ENCODE results near the gene RSPH9.

DNA sequence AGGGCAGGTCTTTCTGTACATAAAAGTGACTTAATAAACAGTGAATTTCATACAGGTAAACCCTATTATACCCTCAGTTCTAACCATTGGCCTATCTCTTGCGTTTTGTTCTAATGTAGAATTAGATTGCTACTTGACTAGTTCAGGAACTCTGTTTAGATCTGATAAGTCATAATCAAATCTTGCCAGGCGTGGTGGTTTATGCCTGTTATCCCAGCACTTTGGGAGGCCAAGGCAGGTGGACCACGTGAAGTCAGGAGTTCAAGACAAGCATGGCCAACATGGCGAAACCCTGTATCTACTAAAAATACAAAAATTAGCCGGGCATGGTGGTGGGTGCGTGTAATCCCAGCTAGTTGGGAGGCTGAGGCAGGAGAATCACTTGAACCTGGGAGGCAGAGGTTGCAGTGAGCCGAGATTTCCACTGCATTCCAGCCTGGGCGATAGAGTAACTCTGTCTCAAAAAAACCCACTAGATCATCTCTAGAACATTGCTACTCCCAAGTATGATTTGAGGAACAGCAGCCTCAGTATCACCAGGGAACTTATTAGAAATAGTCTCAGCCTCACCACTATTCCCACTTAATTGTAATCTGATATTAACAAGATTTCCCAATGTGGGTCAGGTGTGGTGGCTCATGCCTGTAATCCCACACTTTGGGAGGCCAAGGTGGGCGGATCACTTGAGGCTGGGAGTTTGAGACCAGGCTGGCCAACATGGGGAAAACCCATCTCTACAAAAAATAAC is 27.9 kb upstream of the RSPH9 start:
- no peak for TF ChIP-seq TCF12 (IDR thresholded peaks at IDR 0.05)
- TF ChIP-seq, protein P1, sequence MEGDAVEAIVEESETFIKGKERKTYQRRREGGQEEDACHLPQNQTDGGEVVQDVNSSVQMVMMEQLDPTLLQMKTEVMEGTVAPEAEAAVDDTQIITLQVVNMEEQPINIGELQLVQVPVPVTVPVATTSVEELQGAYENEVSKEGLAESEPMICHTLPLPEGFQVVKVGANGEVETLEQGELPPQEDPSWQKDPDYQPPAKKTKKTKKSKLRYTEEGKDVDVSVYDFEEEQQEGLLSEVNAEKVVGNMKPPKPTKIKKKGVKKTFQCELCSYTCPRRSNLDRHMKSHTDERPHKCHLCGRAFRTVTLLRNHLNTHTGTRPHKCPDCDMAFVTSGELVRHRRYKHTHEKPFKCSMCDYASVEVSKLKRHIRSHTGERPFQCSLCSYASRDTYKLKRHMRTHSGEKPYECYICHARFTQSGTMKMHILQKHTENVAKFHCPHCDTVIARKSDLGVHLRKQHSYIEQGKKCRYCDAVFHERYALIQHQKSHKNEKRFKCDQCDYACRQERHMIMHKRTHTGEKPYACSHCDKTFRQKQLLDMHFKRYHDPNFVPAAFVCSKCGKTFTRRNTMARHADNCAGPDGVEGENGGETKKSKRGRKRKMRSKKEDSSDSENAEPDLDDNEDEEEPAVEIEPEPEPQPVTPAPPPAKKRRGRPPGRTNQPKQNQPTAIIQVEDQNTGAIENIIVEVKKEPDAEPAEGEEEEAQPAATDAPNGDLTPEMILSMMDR (IDR thresholded peaks at IDR 0.05), result no peak
